ENCODE data around the gene MAD2L1BP. TPM values are rescaled to one million over a fixed set of nuclear protein-coding genes. Genes with fewer than 3 reads are reported as not detected.

MAD2L1BP gene
- total RNA-seq, 2 experiments from 2014 or later = 29.9 to 30.1 TPM

- Mint-ChIP-seq H3K4me3 (no peak overlapping the region), H3K9me3 (no peaks in the 10 kb centered on the region), H3K4me1 (peaks cover 23% of the 10 kb centered on the region), H3K27ac (no peak overlapping the region), H3K27me3 (no peaks in the 10 kb centered on the region), H3K36me3 (peaks cover 1% of the 10 kb centered on the region)
- no peak for DNase-seq
These were observed 44.9 kb downstream of the MAD2L1BP start for GRCh38 chr6:43680308-43681200.

- Mint-ChIP-seq H3K27ac (no peak overlapping the region), H3K36me3 (peaks cover 4% of the 10 kb centered on the region), H3K27me3 (no peaks in the 10 kb centered on the region), H3K9me3 (no peaks in the 10 kb centered on the region), H3K4me3 (no peak overlapping the region), H3K4me1 (peaks cover 29% of the 10 kb centered on the region)
- DNase-seq = no peak
These were observed 45.7 kb downstream of the MAD2L1BP start for GRCh38 chr6:43681303-43681702.

GRCh38 chr6:43682724-43683429, 47.2 kb downstream of the MAD2L1BP start:
- Mint-ChIP-seq H3K9me3 (no peaks in the 10 kb centered on the region), H3K4me3 (no peak overlapping the region), H3K4me1 (peaks cover 36% of the 10 kb centered on the region), H3K27ac (no peak overlapping the region), H3K27me3 (no peaks in the 10 kb centered on the region), H3K36me3 (peaks cover 9% of the 10 kb centered on the region)
- DNase-seq = no peak

- H3K36me3 Mint-ChIP-seq = peaks cover 9% of the 10 kb centered on the region
- no peak overlapping the region for H3K27ac Mint-ChIP-seq
- no peak overlapping the region for H3K4me3 Mint-ChIP-seq
- H3K9me3 Mint-ChIP-seq = no peaks in the 10 kb centered on the region
- no peak for DNase-seq
- H3K27me3 Mint-ChIP-seq = no peaks in the 10 kb centered on the region
- peaks cover 43% of the 10 kb centered on the region for H3K4me1 Mint-ChIP-seq
These were observed 48.2 kb downstream of the MAD2L1BP start for GRCh38 chr6:43683708-43684455.

GRCh38 chr6:43687079-43687436, 51.4 kb downstream of the MAD2L1BP start:
- peaks cover 9% of the 10 kb centered on the region for H3K36me3 Mint-ChIP-seq
- peaks cover 3% of the 10 kb centered on the region for H3K27me3 Mint-ChIP-seq

GRCh38 chr6:43687437-43688347, 52.1 kb downstream of the MAD2L1BP start, which contains the start of gene MRPS18A:
TSS of gene MRPS18A (minus strand) at chr6:43687791. CDS start at chr6:43687779, 12 bp downstream.
- H3K9me3 Mint-ChIP-seq = no peaks in the 10 kb centered on the region
- H3K27ac Mint-ChIP-seq = peak within 1 kb of the TSS; percentile 89
- H3K27me3 Mint-ChIP-seq = peaks cover 3% of the 10 kb centered on the region
- H3K4me1 Mint-ChIP-seq = peaks cover 43% of the 10 kb centered on the region
- peak; percentile 87 for DNase-seq
- H3K36me3 Mint-ChIP-seq = peaks cover 9% of the 10 kb centered on the region
- H3K4me3 Mint-ChIP-seq = peak within 1 kb of the TSS; percentile 97

More at GRCh38 chr6:43687079-43687436, 51.4 kb downstream of the MAD2L1BP start:
- DNase-seq = no peak
- Mint-ChIP-seq H3K9me3 (no peaks in the 10 kb centered on the region), H3K4me1 (peaks cover 43% of the 10 kb centered on the region), H3K4me3 (peak overlapping the region; percentile 97), H3K27ac (peak overlapping the region; percentile 89)

GRCh38 chr6:43689421-43689820, 53.8 kb downstream of the MAD2L1BP start:
- Mint-ChIP-seq H3K27me3 (peaks cover 7% of the 10 kb centered on the region), H3K27ac (no peak overlapping the region), H3K9me3 (no peaks in the 10 kb centered on the region), H3K4me3 (no peak overlapping the region), H3K36me3 (peaks cover 8% of the 10 kb centered on the region), H3K4me1 (peaks cover 27% of the 10 kb centered on the region)
- DNase-seq = no peak

Other genes starting within 250 kb of the MAD2L1BP start
- 10 to 100 TPM; 22.9 to 24.3 TPM for gene ABCC10, start 208.3 kb upstream of the MAD2L1BP start, total RNA-seq
- gene DLK2, start 180.3 kb upstream of the MAD2L1BP start, total RNA-seq = under 1 TPM; 0.78 to 0.93 TPM
- gene TJAP1, start 158.3 kb upstream of the MAD2L1BP start, total RNA-seq = 10 to 100 TPM; 36.5 to 37.2 TPM
- gene LRRC73, start 125.5 kb upstream of the MAD2L1BP start, total RNA-seq = under 1 TPM; 0.10 TPM
- 10 to 100 TPM; 38.1 to 38.2 TPM for gene YIPF3, start 118.9 kb upstream of the MAD2L1BP start, total RNA-seq
- gene POLR1C, start 118.8 kb upstream of the MAD2L1BP start, total RNA-seq = 10 to 100 TPM; 87.6 to 99.1 TPM
- gene XPO5, start 59.8 kb upstream of the MAD2L1BP start, total RNA-seq = 100 to 1,000 TPM; 119 to 121 TPM
- 10 to 100 TPM; 23.4 to 30.1 TPM for gene POLH, start 59.7 kb upstream of the MAD2L1BP start, total RNA-seq
- gene GTPBP2, start 6.6 kb upstream of the MAD2L1BP start, total RNA-seq = 10 to 100 TPM; 49.2 to 52.1 TPM
- not detected for gene RSPH9, start 9.2 kb downstream of the MAD2L1BP start, total RNA-seq
- 10 to 100 TPM; 63.8 to 65.3 TPM for gene MRPS18A, start 52.0 kb downstream of the MAD2L1BP start, total RNA-seq
- 10 to 100 TPM; 51.9 to 54.7 TPM for gene VEGFA, start 134.4 kb downstream of the MAD2L1BP start, total RNA-seq